Occipital lobe (tissue), 2 donors: ENCODE results near the gene LRP1-AS. TPM values are rescaled to one million over a fixed set of nuclear protein-coding genes. Genes with fewer than 3 reads are reported as not detected.

Source experiments
- DNase-seq: peaks from one replicate; lab custom pipeline; 2025; lab: John Stamatoyannopoulos, UW
- total RNA-seq: library from RNA; depleted of rRNA; stranded (reverse); fragments of >200 nt; gene quantifications from one replicate; pipeline ENCODE4 v1.2.3, GENCODE V29; 2014

Gene LRP1-AS
- total RNA-seq, 1 donor from 2014 or later: not detected

- no peak for DNase-seq
Measured at GRCh38 chr12:57160741-57161140, 13.3 kb upstream of the LRP1-AS start.

GRCh38 chr12:57160040-57160439 is 12.6 kb upstream of the LRP1-AS start:
- DNase-seq: no peak

GRCh38 chr12:57159311-57159710 is 11.9 kb upstream of the LRP1-AS start:
- no peak for DNase-seq

- no peak for DNase-seq
Measured at GRCh38 chr12:57158665-57159064, 11.2 kb upstream of the LRP1-AS start.

- DNase-seq: no peak
Measured at GRCh38 chr12:57158186-57158585, 10.8 kb upstream of the LRP1-AS start.

GRCh38 chr12:57157588-57158173 is 10.3 kb upstream of the LRP1-AS start:
- no peak for DNase-seq

GRCh38 chr12:57156701-57157403 is 9.4 kb upstream of the LRP1-AS start:
- no peak for DNase-seq

- no peak for DNase-seq
Measured at GRCh38 chr12:57154804-57155434, 7.5 kb upstream of the LRP1-AS start.

GRCh38 chr12:57154076-57154475 is 6.7 kb upstream of the LRP1-AS start:
- DNase-seq: no peak

GRCh38 chr12:57153415-57153997 is 6.1 kb upstream of the LRP1-AS start:
- DNase-seq: no peak

GRCh38 chr12:57152639-57153038 is 5.2 kb upstream of the LRP1-AS start:
- DNase-seq: no peak

- DNase-seq: no peak
Measured at GRCh38 chr12:57151741-57152630, 4.6 kb upstream of the LRP1-AS start.

- DNase-seq: no peak
Measured at GRCh38 chr12:57150400-57151000, 3.1 kb upstream of the LRP1-AS start.

- no peak for DNase-seq
Measured at GRCh38 chr12:57149245-57149900, 2.0 kb upstream of the LRP1-AS start.

GRCh38 chr12:57148469-57149244 is 1.2 kb upstream of the LRP1-AS start:
- DNase-seq: no peak

GRCh38 chr12:57146092-57146491 is 1.3 kb downstream of the LRP1-AS start:
- DNase-seq: no peak

GRCh38 chr12:57145460-57146059 is 1.9 kb downstream of the LRP1-AS start:
- no peak for DNase-seq

GRCh38 chr12:57143454-57143853 is 4.0 kb downstream of the LRP1-AS start:
- no peak for DNase-seq

GRCh38 chr12:57142727-57143126 is 4.7 kb downstream of the LRP1-AS start:
- no peak for DNase-seq
